ENCODE measurements around the gene GIMAP6. TPM values are rescaled to one million over a fixed set of nuclear protein-coding genes. Genes with fewer than 3 reads are reported as not detected.

The GIMAP6 gene
- total RNA-seq, 1 donor from 2014 or later: 21.4 TPM

GRCh38 chr7:150654692-150655091 lies 22.5 kb upstream of the GIMAP6 start:
- H3K27ac ChIP-seq: no peak overlapping the region
- H3K27me3 ChIP-seq: no peaks in the 10 kb centered on the region
- no peak overlapping the region for H3K4me3 ChIP-seq
- no peaks in the 10 kb centered on the region for H3K36me3 ChIP-seq
- no peaks in the 10 kb centered on the region for H3K4me1 ChIP-seq
- DNase-seq (ENCODE audit: extremely low spot score in 2 of 2): no peak
- TF ChIP-seq CTCF (IDR thresholded peaks at IDR 0.05) (no peak), POLR2AphosphoS5 (IDR thresholded peaks at IDR 0.05; ENCODE audit: insufficient read depth in 1 of 2, low read depth in 1 of 2) (no peak), POLR2A (IDR thresholded peaks at IDR 0.05) (no peak)
- H3K9me3 ChIP-seq: no peaks in the 10 kb centered on the region
- intact Hi-C loops (cut with DNase I): no loop called here

- DNase-seq (ENCODE audit: extremely low spot score in 2 of 2): no peak
- no peaks in the 10 kb centered on the region for H3K9me3 ChIP-seq
- intact Hi-C loops (cut with DNase I): no loop called here
- TF ChIP-seq CTCF (IDR thresholded peaks at IDR 0.05) (no peak), POLR2AphosphoS5 (IDR thresholded peaks at IDR 0.05; ENCODE audit: insufficient read depth in 1 of 2, low read depth in 1 of 2) (no peak), POLR2A (IDR thresholded peaks at IDR 0.05) (no peak)
- no peaks in the 10 kb centered on the region for H3K36me3 ChIP-seq
- no peaks in the 10 kb centered on the region for H3K27me3 ChIP-seq
- no peak overlapping the region for H3K27ac ChIP-seq
- no peaks in the 10 kb centered on the region for H3K4me1 ChIP-seq
- no peak overlapping the region for H3K4me3 ChIP-seq
These were observed 16.8 kb upstream of the GIMAP6 start for GRCh38 chr7:150649080-150649385.

GRCh38 chr7:150648353-150649079 lies 16.3 kb upstream of the GIMAP6 start:
- no peak overlapping the region for H3K4me3 ChIP-seq
- no peaks in the 10 kb centered on the region for H3K27me3 ChIP-seq
- H3K27ac ChIP-seq: no peak overlapping the region
- no peak for TF ChIP-seq POLR2A (IDR thresholded peaks at IDR 0.05)
- TF ChIP-seq CTCF (IDR thresholded peaks at IDR 0.05): no peak
- TF ChIP-seq POLR2AphosphoS5 (IDR thresholded peaks at IDR 0.05; ENCODE audit: insufficient read depth in 1 of 2, low read depth in 1 of 2): no peak
- no peaks in the 10 kb centered on the region for H3K4me1 ChIP-seq
- H3K36me3 ChIP-seq: no peaks in the 10 kb centered on the region
- intact Hi-C loops (cut with DNase I): no loop called here
- no peaks in the 10 kb centered on the region for H3K9me3 ChIP-seq
- DNase-seq (ENCODE audit: extremely low spot score in 2 of 2): no peak

- no peaks in the 10 kb centered on the region for H3K27me3 ChIP-seq
These were observed 13.3 kb upstream of the GIMAP6 start for GRCh38 chr7:150645259-150646020.

More at GRCh38 chr7:150645259-150646020, 13.3 kb upstream of the GIMAP6 start:
- no peaks in the 10 kb centered on the region for H3K36me3 ChIP-seq
- no peak overlapping the region for H3K27ac ChIP-seq
- intact Hi-C loops (cut with DNase I): no loop called here
- no peak overlapping the region for H3K4me3 ChIP-seq
- DNase-seq (ENCODE audit: extremely low spot score in 2 of 2): no peak
- no peak for TF ChIP-seq POLR2A (IDR thresholded peaks at IDR 0.05)
- TF ChIP-seq POLR2AphosphoS5 (IDR thresholded peaks at IDR 0.05; ENCODE audit: insufficient read depth in 1 of 2, low read depth in 1 of 2): no peak
- TF ChIP-seq CTCF (IDR thresholded peaks at IDR 0.05): no peak
- no peaks in the 10 kb centered on the region for H3K4me1 ChIP-seq
- H3K9me3 ChIP-seq: no peaks in the 10 kb centered on the region

All from vagina (tissue), 2 donors.